BE2C (cell line): ENCODE results near the gene HMGCS1.

Experiments used
- DNase-seq: peaks from one replicate; pipeline ENCODE4 v3.0.0-alpha.2; 2020
- H3K27me3 ChIP-seq: fragments of 250-450 bp; sonication (Bioruptor Pico); 2 replicates; pipeline ENCODE4 v1.5.1; 2020; ENCODE audit warnings: mild to moderate bottlenecking
- H3K36me3 ChIP-seq: fragments of 250-450 bp; sonication (Bioruptor Pico); 2 replicates; pipeline ENCODE4 v1.5.1; 2020; ENCODE audit warnings: mild to moderate bottlenecking
- H3K4me1 ChIP-seq: fragments of 250-450 bp; sonication (Bioruptor Pico); 2 replicates; pipeline ENCODE4 v1.5.1; 2020
- H3K4me3 ChIP-seq: 2 replicates; pipeline ENCODE4 v1.5.1; 2011; ENCODE audit warnings: low read depth, low read length
- H3K9me3 ChIP-seq: fragments of 250-450 bp; sonication (Bioruptor Pico); 2 replicates; pipeline ENCODE4 v1.5.1; 2020
- CTCF ChIP-seq: IDR thresholded peaks from 2 replicates; pipeline ENCODE4 v1.5.1; 2012; ENCODE audit warnings: mild to moderate bottlenecking, low read depth, low read length

The HMGCS1 gene

GRCh38 chr5:43294226-43294625 is 19.0 kb downstream of the HMGCS1 start:
- Histone ChIP-seq H3K4me3 (no peak overlapping the region), H3K27me3 (no peaks in the 10 kb centered on the region), H3K36me3 (peaks cover 77% of the 10 kb centered on the region), H3K9me3 (no peaks in the 10 kb centered on the region), H3K4me1 (peaks cover 8% of the 10 kb centered on the region)
- TF ChIP-seq CTCF, result no peak
- DNase-seq, result no peak

- Histone ChIP-seq H3K9me3 (no peaks in the 10 kb centered on the region), H3K36me3 (peaks cover 72% of the 10 kb centered on the region), H3K4me1 (no peaks in the 10 kb centered on the region), H3K27me3 (no peaks in the 10 kb centered on the region), H3K4me3 (no peak overlapping the region)
- DNase-seq, result no peak
- TF ChIP-seq CTCF, result no peak
These were observed 22.5 kb downstream of the HMGCS1 start for GRCh38 chr5:43290726-43291125.

- H3K36me3 ChIP-seq, result peaks cover 48% of the 10 kb centered on the region
- H3K4me1 ChIP-seq, result no peaks in the 10 kb centered on the region
- no peaks in the 10 kb centered on the region for H3K27me3 ChIP-seq
- DNase-seq, result no peak
- H3K4me3 ChIP-seq, result no peak overlapping the region
- H3K9me3 ChIP-seq, result no peaks in the 10 kb centered on the region
- TF ChIP-seq CTCF, result no peak
These were observed 24.9 kb downstream of the HMGCS1 start for GRCh38 chr5:43288269-43288831.

- peaks cover 39% of the 10 kb centered on the region for H3K36me3 ChIP-seq
- H3K4me1 ChIP-seq, result no peaks in the 10 kb centered on the region
- DNase-seq, result no peak
- H3K27me3 ChIP-seq, result no peaks in the 10 kb centered on the region
- TF ChIP-seq CTCF, result no peak
- no peak overlapping the region for H3K4me3 ChIP-seq
- no peaks in the 10 kb centered on the region for H3K9me3 ChIP-seq
These were observed 25.7 kb downstream of the HMGCS1 start for GRCh38 chr5:43287493-43287892.

GRCh38 chr5:43286623-43287022 is 26.6 kb downstream of the HMGCS1 start:
- TF ChIP-seq CTCF, result no peak
- Histone ChIP-seq H3K4me3 (no peak overlapping the region), H3K9me3 (no peaks in the 10 kb centered on the region), H3K36me3 (peaks cover 31% of the 10 kb centered on the region), H3K4me1 (no peaks in the 10 kb centered on the region; the same call in 1 of the 2 replicates), H3K27me3 (no peaks in the 10 kb centered on the region)
- no peak for DNase-seq

GRCh38 chr5:43281840-43282658 is 31.2 kb downstream of the HMGCS1 start:
- no peaks in the 10 kb centered on the region for H3K9me3 ChIP-seq
- H3K4me1 ChIP-seq, result no peaks in the 10 kb centered on the region; the same call in 1 of the 2 replicates
- H3K36me3 ChIP-seq, result peaks cover 8% of the 10 kb centered on the region
- no peaks in the 10 kb centered on the region for H3K27me3 ChIP-seq
- H3K4me3 ChIP-seq, result no peak overlapping the region
- no peak for TF ChIP-seq CTCF
- peak; percentile 15 for DNase-seq
